NCI-H2196 treated with DMSO at 0.1 percent for 48 hours (cell line): ENCODE data around the gene FRAS1.
"Not testable (repeated sequence)": the region's sequence is repeated elsewhere in the genome, so short reads cannot be mapped to it uniquely, and the experiment has no call there.

Experiments used
- DNase-seq: peaks from one replicate; lab custom pipeline; 2025; ENCODE audit not compliant: unreplicated experiment; lab: John Stamatoyannopoulos, UW

FRAS1 gene

DNA sequence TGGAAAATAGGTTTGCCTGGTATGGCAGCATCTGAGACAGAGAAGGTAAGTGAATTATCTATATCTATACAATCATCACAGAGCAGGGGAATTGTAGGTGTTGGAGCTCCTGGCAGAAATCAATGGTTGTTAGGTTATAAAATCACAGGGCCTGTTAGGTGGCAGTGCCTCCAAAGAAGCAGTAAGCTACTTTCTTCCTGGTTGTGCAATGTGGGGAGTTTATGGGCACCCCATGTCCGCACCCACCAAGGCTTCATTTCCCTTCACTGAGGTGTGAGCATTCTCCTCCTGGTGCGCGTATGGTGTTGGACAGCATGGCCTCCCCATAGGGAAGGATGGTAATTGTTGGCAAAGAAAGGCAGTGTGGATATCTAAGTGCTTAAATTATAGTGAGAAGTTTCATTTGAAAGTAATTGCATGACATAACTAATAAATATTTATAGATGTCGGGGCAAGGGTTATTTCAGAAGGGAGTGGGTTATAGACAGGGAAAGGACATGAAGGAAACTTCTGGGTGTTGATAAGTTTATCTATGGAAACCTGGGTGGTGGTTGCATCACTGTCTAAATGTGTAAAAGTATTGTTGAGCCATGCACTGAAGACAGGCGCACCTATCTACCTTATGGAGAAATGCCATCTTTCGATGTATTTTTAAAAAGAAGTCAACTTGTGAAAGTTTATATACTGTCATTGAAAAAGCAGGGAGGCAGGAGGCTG is 153.7 kb downstream of the FRAS1 start:
- DNase-seq: no peak

DNA sequence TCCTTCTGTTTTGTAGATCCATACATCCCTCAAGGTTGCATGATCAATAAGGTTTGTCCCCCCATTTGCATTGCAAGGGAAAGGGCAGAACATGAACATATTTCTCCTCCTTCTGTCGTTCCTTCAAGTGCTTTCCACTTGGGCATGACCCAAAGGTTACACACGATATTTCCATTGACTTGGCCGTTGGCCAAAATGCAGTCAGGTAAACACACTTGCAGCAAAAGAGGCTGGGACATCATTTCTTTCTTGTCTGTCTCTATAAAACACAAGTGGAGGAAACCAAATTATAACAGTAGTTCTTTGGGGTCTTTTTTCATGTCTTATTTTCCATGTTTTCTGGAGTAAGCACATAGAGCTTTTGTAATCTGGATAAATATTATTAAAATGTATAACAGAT is 156.1 kb downstream of the FRAS1 start:
- DNase-seq: peak; percentile 3

GRCh38 chr4:78214078-78214477 is 157.0 kb downstream of the FRAS1 start:
- no peak for DNase-seq

- no peak for DNase-seq
These were observed 160.4 kb downstream of the FRAS1 start for GRCh38 chr4:78217557-78217956.

DNA sequence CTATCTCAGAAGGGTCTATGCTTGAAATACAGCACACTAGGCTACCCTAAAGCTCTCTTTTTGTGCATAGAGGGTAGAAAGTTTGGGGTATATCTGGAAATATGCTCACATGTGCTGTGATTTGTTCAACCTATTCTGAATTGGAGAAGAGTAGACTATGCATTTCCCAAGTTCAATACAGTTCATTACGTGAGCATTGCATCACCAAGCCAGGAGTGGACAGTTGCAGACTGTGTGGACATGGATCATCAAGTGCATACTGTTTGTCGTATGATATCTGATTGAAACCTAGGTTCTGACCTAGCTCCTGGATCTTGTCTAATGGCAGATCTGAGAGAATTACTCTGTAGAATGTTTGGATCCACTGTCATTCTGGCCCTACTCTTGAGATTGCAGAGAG is 161.1 kb downstream of the FRAS1 start:
- no peak for DNase-seq

DNA sequence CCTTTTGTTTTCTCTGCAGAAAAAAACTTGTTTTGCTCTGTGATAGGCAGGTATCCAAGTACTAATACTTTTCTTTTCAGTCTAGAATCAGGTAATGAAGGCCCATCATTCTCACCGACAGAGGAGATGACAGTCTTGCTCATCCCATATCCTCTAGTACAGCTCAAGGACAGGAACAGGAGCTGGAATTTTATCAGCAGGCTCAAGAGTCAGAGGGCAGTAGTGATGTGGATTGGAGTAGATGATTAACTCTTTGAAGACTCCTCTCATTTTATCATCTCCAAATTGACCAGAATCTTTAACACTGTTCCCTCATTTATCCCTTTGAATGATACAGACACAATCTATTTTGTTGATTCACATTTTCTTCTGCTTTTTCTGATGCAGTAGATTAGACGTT is 162.7 kb downstream of the FRAS1 start:
- no peak for DNase-seq

DNA sequence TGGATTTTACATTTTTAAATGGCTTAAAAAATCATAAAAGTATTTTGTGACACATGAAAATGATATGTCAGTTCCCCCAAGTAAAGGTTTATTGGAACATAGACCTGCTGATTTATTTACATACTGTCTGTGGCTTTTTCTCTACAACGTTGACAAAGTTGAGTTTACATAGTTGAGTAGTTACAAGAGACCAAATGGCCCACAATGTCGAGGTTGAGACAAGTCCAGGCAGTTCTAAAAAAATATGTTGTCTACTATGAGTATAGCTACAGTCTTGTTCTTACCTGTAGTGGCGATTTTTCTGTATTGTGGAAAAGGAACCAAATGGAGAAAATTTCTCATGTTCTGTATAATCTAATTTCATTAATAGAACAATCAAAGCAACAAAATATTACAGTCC is 163.2 kb downstream of the FRAS1 start:
- no peak for DNase-seq

GRCh38 chr4:78222575-78223186 is 165.6 kb downstream of the FRAS1 start:
- peak; percentile 4 for DNase-seq

- DNase-seq: no peak
These were observed 168.1 kb downstream of the FRAS1 start for GRCh38 chr4:78225236-78225635.

- no peak for DNase-seq
These were observed 169.2 kb downstream of the FRAS1 start for GRCh38 chr4:78226279-78226678.

- DNase-seq: no peak
These were observed 170.4 kb downstream of the FRAS1 start for GRCh38 chr4:78227411-78228057.

DNA sequence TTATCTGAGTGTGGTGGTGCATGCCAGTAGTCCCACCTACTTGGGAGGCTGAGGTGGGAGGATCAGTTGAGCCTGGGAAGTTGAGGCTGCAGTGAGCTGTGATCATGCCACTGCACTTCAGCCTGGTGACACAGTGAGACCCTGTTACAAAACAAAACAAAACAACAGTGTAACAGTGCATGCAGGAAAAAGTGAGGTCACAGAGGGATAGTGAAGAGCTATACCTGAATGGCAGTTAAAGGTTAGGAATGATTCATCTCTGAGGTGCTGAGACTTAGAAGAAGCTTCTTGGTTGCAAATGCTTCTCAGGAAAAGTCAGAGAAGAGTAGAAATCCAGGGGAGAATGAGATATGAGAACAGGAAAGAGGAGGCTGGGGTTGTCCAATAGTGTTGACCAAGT is 178.7 kb downstream of the FRAS1 start:
- no peak for DNase-seq

GRCh38 chr4:78237360-78237759 is 180.2 kb downstream of the FRAS1 start:
- no peak for DNase-seq

- no peak for DNase-seq
These were observed 184.9 kb downstream of the FRAS1 start for GRCh38 chr4:78242071-78242470.

DNA sequence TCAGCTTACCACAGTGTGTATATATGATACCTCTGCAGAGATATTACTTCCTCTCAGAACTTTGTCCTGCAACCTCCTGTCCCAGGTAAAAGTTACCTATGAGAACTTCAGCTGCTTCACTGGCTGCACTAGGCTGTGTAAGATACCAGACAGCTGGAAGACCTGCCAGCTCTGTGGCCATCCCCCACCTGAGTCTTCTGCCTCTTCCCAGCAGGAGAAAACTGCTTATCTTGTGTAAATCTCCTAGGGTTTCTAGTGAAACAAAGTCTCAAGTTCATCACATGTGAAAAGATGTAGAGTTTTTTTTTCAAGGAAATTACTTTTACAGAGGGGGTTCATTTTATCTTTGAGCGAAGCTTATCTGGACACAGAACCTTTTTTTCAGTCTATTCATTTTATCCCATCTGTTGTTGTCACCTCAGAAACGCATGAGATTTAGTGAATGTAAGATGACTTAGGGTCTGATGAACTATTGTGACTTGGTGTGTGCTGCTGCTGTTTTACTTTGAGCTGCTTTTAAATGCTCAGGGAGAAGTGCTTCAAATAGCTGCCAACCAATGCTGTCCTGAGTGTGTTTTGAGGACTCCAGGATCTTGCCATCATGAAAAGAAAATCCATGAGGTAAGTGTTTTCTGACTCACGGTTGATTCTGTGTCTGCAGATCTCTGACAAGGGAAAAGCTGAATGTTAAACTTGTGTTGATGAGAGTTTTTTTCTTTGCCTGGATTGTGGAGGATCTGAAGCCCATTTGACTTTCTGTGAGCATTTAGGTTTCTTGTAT is 187.8 kb downstream of the FRAS1 start:
- no peak for DNase-seq

- no peak for DNase-seq
These were observed 190.6 kb downstream of the FRAS1 start for GRCh38 chr4:78247536-78248285.

- DNase-seq: no peak
These were observed 193.4 kb downstream of the FRAS1 start for GRCh38 chr4:78250500-78250899.

- DNase-seq: not testable (repeated sequence)
These were observed 195.7 kb downstream of the FRAS1 start for GRCh38 chr4:78252773-78253172.

DNA sequence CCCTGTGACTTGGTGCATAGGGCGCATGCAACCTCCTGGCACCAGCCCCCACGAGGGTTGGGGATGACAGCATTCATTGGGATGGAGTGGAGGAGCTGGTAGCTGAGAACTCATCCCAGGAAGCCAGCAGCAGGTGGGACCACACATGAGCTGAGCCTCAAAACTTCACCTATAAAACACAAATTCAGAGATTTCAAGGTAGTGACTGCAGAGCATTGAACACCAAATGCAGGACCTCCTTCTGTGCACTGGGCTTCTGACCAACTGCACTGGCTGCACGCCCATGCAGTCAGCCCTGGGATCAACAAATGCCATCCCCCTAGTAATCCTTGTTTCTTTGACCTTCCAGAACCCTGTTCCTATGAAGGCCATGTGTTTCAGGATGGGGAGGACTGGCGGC is 197.8 kb downstream of the FRAS1 start:
- DNase-seq: no peak

DNA sequence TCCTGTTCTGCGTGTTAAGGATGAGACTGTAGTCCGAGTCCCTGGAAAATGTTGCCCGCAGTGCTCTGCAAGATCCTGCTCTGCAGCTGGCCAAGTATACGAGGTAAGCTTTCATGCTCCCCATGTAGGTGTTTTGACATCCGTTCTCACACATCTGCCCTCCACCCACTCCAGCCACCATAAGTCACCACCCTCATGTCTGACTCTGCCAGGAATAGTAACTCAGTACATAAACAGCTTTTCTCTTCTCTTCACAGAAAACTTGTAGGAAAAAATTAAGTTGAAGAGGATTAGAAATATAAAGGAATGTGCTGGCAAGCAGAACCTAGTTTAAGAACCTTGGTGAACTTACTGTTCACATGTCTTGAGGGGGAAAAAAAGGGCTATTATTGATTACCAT is 207.9 kb downstream of the FRAS1 start:
- DNase-seq: no peak

GRCh38 chr4:78267790-78268189 is 210.7 kb downstream of the FRAS1 start:
- no peak for DNase-seq
